ENCODE measurements around the gene PRPF4. TPM values are rescaled to one million over a fixed set of nuclear protein-coding genes. Genes with fewer than 3 reads are reported as not detected.

PRPF4 gene
- polyA plus RNA-seq, 2 donors, result 5.1 to 11.3 TPM

DNA sequence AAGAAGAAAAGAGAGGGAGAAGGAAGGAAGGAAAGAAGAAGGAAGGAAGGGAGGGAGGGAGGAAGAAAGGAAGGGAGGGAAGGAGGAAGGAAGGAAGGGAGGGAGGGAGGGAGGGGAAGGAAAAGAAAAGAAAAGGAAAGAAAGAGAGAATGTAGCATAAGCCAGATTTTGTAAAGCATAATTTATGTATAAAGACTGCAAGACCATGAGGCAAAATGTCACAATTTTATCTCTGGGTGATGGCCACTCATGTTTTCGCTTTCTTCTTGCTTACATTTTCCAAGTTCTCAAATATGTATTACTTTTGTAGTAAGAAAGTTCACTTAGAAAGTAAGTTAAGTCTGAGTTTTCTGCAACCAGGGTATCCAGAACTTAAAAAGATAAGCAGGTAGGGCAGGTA lies 31.1 kb downstream of the PRPF4 start:
- H3K9me3 ChIP-seq (ENCODE audit: control insufficient read depth in 2 of 2, insufficient read depth in 1 of 2, low read depth in 1 of 2, low read length in 1 of 2), result no peaks in the 10 kb centered on the region
- no peak overlapping the region for H3K4me3 ChIP-seq (ENCODE audit: low read depth in 1 of 2, low read length in 2 of 2)
- H3K27me3 ChIP-seq (ENCODE audit: control insufficient read depth in 1 of 2, insufficient read depth in 2 of 2, low read length in 2 of 2), result no peaks in the 10 kb centered on the region
- 90% methylated on average over 1 of the region's 1 CpG for WGBS, 2 donors
- peaks cover 0 to 3% of the 10 kb centered on the region in 2 donors for H3K4me1 ChIP-seq (ENCODE audit: control insufficient read depth in 2 of 2, insufficient read depth in 2 of 2, low read length in 1 of 2)
- no peaks in the 10 kb centered on the region for H3K36me3 ChIP-seq (ENCODE audit: control insufficient read depth in 2 of 2, insufficient read depth in 2 of 2, low read length in 1 of 2)
- no peak overlapping the region for H3K27ac ChIP-seq (ENCODE audit: low read depth in 2 of 2, low read length in 1 of 2)

DNA sequence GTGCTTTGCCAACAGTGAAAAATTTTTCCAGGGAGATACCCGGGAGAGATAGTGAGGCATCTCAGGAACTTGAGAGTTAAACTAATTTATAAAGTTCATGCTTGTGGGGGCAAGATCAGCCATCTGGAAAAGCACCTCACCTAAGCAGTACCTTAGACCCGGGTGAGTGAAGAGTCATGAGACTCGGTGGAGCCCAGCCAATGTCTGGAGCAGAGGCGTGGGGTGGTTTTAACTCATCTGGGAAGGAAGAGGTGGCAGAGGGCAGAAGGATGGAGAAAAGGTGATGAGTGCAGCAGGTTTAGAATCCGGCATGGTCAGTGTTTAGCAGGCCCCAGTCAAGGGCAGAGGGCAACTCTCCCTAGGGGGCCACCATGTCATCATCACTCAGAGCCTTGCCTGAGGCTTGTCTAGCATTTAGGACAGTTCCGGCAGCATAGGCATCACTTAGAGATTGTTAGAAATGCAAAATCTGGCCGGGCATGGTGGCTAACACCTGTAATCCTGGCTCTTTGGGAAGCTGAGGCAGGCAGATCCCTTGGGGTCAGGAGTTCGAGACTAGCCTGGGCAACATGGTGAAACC lies 32.0 kb downstream of the PRPF4 start:
- no peaks in the 10 kb centered on the region for H3K27me3 ChIP-seq (ENCODE audit: control insufficient read depth in 1 of 2, insufficient read depth in 2 of 2, low read length in 2 of 2)
- no peaks in the 10 kb centered on the region for H3K9me3 ChIP-seq (ENCODE audit: control insufficient read depth in 2 of 2, insufficient read depth in 1 of 2, low read depth in 1 of 2, low read length in 1 of 2)
- no peak overlapping the region for H3K4me3 ChIP-seq (ENCODE audit: low read depth in 1 of 2, low read length in 2 of 2)
- WGBS, 2 donors, result 65 to 70% methylated on average over 8 of the region's 8 CpGs
- no peak overlapping the region for H3K27ac ChIP-seq (ENCODE audit: low read depth in 2 of 2, low read length in 1 of 2)
- H3K4me1 ChIP-seq (ENCODE audit: control insufficient read depth in 2 of 2, insufficient read depth in 2 of 2, low read length in 1 of 2), result peaks cover 0 to 3% of the 10 kb centered on the region in 2 donors
- no peaks in the 10 kb centered on the region for H3K36me3 ChIP-seq (ENCODE audit: control insufficient read depth in 2 of 2, insufficient read depth in 2 of 2, low read length in 1 of 2)

DNA sequence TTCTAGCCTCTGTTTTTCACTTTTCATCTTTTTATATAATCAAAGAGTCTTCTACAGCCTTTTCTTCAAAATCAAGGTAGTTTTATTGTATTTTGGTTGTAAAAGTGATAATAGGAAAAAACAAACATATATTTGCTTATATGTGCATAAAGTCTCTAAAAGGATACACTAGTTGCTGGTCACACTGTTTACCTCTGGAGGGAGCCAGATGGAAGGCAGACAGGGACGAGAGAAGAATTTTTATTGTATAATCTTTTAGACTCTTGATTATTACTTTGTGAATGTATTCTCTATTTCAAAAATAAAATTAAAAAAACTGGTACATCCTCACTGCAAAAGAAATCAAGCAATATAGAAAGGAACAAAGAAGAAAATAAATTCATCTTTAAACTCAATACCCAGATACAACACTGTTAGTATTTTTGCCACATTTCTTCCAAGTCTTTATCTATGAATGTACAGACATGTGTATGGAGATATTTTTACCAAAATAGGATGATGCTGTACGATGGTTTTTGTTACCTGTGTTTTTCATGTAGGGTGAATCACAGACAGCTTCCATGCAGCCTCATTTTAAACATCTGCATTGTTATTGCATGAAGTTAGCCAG lies 33.9 kb downstream of the PRPF4 start:
- Histone ChIP-seq H3K27me3 (ENCODE audit: control insufficient read depth in 1 of 2, insufficient read depth in 2 of 2, low read length in 2 of 2) (no peaks in the 10 kb centered on the region), H3K9me3 (ENCODE audit: control insufficient read depth in 2 of 2, insufficient read depth in 1 of 2, low read depth in 1 of 2, low read length in 1 of 2) (no peaks in the 10 kb centered on the region), H3K27ac (ENCODE audit: low read depth in 2 of 2, low read length in 1 of 2) (no peak overlapping the region), H3K4me1 (ENCODE audit: control insufficient read depth in 2 of 2, insufficient read depth in 2 of 2, low read length in 1 of 2) (no peaks in the 10 kb centered on the region), H3K4me3 (ENCODE audit: low read depth in 1 of 2, low read length in 2 of 2) (no peak overlapping the region), H3K36me3 (ENCODE audit: control insufficient read depth in 2 of 2, insufficient read depth in 2 of 2, low read length in 1 of 2) (no peaks in the 10 kb centered on the region)
- 7 to 11% methylated on average over 2 of the region's 2 CpGs for WGBS, 2 donors

DNA sequence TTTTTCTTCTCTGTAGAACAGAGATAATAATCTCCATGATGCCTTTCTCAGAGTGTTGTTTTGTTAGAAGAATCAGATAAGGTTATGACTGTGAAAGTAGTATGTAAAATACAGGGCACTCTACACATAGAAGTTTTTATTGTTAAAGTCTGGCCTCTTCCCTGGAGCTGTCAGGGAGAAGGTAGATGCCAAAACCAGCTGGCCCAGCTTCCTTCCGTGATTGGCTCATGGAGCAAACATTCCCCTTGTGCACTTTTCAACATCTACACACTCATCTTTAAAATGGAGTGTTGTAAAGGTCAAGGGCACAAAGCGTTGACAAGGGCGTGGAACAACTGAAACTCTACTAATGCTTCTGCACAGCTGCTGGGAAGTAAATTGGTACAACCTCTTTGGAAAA lies 35.1 kb downstream of the PRPF4 start:
- H3K9me3 ChIP-seq (ENCODE audit: control insufficient read depth in 2 of 2, insufficient read depth in 1 of 2, low read depth in 1 of 2, low read length in 1 of 2), result no peaks in the 10 kb centered on the region
- 51 to 59% methylated on average over 3 of the region's 3 CpGs for whole genome bisulfite sequencing, 2 donors

DNA sequence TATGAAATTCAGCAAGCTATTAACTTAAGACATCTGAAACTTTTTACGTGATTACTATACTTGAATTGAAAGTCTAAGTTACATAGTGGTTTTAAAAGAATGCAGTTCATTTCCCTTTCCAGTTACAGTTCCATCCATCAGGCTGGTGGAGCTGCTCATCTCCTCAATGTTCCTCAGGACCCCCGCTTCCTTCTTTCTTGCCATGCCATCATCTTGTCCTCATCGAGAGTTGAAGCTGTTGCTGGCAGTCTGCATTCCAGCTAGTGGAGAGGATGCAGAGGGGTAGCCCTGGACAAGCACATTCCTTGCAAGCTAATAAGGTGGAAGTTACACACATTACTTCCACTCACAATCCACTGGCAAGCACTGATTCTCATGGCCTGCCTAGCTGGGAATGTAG lies 36.5 kb downstream of the PRPF4 start:
- no peak overlapping the region for H3K27ac ChIP-seq (ENCODE audit: low read depth in 2 of 2, low read length in 1 of 2)
- H3K27me3 ChIP-seq (ENCODE audit: control insufficient read depth in 1 of 2, insufficient read depth in 2 of 2, low read length in 2 of 2), result no peaks in the 10 kb centered on the region
- H3K36me3 ChIP-seq (ENCODE audit: control insufficient read depth in 2 of 2, insufficient read depth in 2 of 2, low read length in 1 of 2), result no peaks in the 10 kb centered on the region
- H3K4me3 ChIP-seq (ENCODE audit: low read depth in 1 of 2, low read length in 2 of 2), result no peak overlapping the region
- no peaks in the 10 kb centered on the region for H3K4me1 ChIP-seq (ENCODE audit: control insufficient read depth in 2 of 2, insufficient read depth in 2 of 2, low read length in 1 of 2)
- 86% methylated on average over 3 of the region's 3 CpGs for WGBS, 2 donors
- H3K9me3 ChIP-seq (ENCODE audit: control insufficient read depth in 2 of 2, insufficient read depth in 1 of 2, low read depth in 1 of 2, low read length in 1 of 2), result no peaks in the 10 kb centered on the region

More for the DNA sequence above, 35.1 kb downstream of the PRPF4 start:
- H3K27me3 ChIP-seq (ENCODE audit: control insufficient read depth in 1 of 2, insufficient read depth in 2 of 2, low read length in 2 of 2), result no peaks in the 10 kb centered on the region
- H3K36me3 ChIP-seq (ENCODE audit: control insufficient read depth in 2 of 2, insufficient read depth in 2 of 2, low read length in 1 of 2), result no peaks in the 10 kb centered on the region
- H3K4me1 ChIP-seq (ENCODE audit: control insufficient read depth in 2 of 2, insufficient read depth in 2 of 2, low read length in 1 of 2), result no peaks in the 10 kb centered on the region
- no peak overlapping the region for H3K4me3 ChIP-seq (ENCODE audit: low read depth in 1 of 2, low read length in 2 of 2)
- no peak overlapping the region for H3K27ac ChIP-seq (ENCODE audit: low read depth in 2 of 2, low read length in 1 of 2)

DNA sequence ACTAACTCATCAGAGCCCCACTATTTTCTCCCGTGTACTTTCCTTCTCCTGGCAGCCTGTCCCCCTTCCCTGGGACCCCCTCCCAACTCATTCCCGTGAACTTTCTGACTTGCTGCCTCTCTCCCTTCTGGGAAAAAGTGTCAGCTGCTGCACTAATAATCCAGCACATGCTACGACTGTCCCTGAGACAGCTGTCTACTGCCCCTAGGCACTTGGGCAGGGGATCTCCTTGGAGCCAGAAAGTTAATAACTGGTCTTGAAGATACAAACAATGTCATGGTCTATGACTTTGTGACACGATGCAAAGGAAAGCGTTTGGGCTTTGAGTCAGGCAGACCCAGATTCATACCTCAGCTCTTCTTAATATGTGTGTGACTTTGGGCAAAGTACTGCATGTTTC lies 37.8 kb downstream of the PRPF4 start:
- H3K36me3 ChIP-seq (ENCODE audit: control insufficient read depth in 2 of 2, insufficient read depth in 2 of 2, low read length in 1 of 2), result no peaks in the 10 kb centered on the region
- H3K27me3 ChIP-seq (ENCODE audit: control insufficient read depth in 1 of 2, insufficient read depth in 2 of 2, low read length in 2 of 2), result no peaks in the 10 kb centered on the region
- no peaks in the 10 kb centered on the region for H3K4me1 ChIP-seq (ENCODE audit: control insufficient read depth in 2 of 2, insufficient read depth in 2 of 2, low read length in 1 of 2)
- H3K9me3 ChIP-seq (ENCODE audit: control insufficient read depth in 2 of 2, insufficient read depth in 1 of 2, low read depth in 1 of 2, low read length in 1 of 2), result no peaks in the 10 kb centered on the region
- H3K4me3 ChIP-seq (ENCODE audit: low read depth in 1 of 2, low read length in 2 of 2), result no peak overlapping the region
- 65 to 66% methylated on average over 5 of the region's 5 CpGs for WGBS, 2 donors
- H3K27ac ChIP-seq (ENCODE audit: low read depth in 2 of 2, low read length in 1 of 2), result no peak overlapping the region

DNA sequence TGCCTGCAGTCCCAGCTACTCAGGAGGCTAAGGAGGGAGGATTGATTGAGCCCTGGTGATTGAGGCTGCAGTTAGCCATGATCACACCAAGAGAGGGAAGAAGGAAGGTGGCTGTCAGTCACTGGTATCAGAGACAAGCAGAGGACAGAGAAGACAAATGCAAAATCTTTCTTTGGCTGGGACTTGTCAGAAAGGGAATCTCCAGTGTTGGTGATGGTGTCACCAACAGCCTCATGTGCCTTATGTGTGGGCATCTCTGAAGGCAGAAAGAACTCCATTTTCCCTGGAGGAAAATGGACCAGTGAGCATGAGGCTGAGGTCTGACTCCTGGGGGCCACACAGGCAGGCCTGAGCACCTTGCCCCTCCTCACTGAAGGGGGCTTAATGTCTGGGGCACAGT lies 39.8 kb downstream of the PRPF4 start:
- no peaks in the 10 kb centered on the region for H3K27me3 ChIP-seq (ENCODE audit: control insufficient read depth in 1 of 2, insufficient read depth in 2 of 2, low read length in 2 of 2)
- peaks cover 0 to 2% of the 10 kb centered on the region in 2 donors for H3K36me3 ChIP-seq (ENCODE audit: control insufficient read depth in 2 of 2, insufficient read depth in 2 of 2, low read length in 1 of 2)
- no peak overlapping the region for H3K4me3 ChIP-seq (ENCODE audit: low read depth in 1 of 2, low read length in 2 of 2)
- H3K9me3 ChIP-seq (ENCODE audit: control insufficient read depth in 2 of 2, insufficient read depth in 1 of 2, low read depth in 1 of 2, low read length in 1 of 2), result no peaks in the 10 kb centered on the region
- H3K4me1 ChIP-seq (ENCODE audit: control insufficient read depth in 2 of 2, insufficient read depth in 2 of 2, low read length in 1 of 2), result no peaks in the 10 kb centered on the region
- H3K27ac ChIP-seq (ENCODE audit: low read depth in 2 of 2, low read length in 1 of 2), result no peak overlapping the region

DNA sequence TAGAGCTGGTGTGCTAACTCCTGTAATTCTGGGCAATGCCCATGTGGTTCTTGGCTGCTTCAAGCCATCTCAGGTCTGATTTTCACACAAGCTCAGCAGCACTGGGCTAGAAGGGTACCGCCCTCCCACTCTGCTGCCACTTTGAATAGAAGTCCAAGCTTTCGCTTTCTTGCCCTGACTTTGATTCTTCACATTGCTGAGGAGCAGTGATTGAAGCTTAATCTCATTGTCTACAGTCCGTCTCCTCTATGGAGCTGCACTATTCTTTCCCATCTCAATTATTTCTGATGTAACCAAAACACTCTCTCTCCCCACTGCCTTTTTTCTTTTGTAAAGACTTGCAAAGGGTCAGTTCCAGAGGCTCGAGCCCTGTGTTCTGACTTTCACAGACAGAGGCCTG lies 40.6 kb downstream of the PRPF4 start:
- Histone ChIP-seq H3K27ac (ENCODE audit: low read depth in 2 of 2, low read length in 1 of 2) (no peak overlapping the region), H3K4me3 (ENCODE audit: low read depth in 1 of 2, low read length in 2 of 2) (no peak overlapping the region), H3K4me1 (ENCODE audit: control insufficient read depth in 2 of 2, insufficient read depth in 2 of 2, low read length in 1 of 2) (no peaks in the 10 kb centered on the region), H3K9me3 (ENCODE audit: control insufficient read depth in 2 of 2, insufficient read depth in 1 of 2, low read depth in 1 of 2, low read length in 1 of 2) (no peaks in the 10 kb centered on the region), H3K27me3 (ENCODE audit: control insufficient read depth in 1 of 2, insufficient read depth in 2 of 2, low read length in 2 of 2) (no peaks in the 10 kb centered on the region), H3K36me3 (ENCODE audit: control insufficient read depth in 2 of 2, insufficient read depth in 2 of 2, low read length in 1 of 2) (peaks cover under 1 to 3% of the 10 kb centered on the region in 2 donors)
- 90 to 92% methylated on average over 4 of the region's 4 CpGs for WGBS, 2 donors

DNA sequence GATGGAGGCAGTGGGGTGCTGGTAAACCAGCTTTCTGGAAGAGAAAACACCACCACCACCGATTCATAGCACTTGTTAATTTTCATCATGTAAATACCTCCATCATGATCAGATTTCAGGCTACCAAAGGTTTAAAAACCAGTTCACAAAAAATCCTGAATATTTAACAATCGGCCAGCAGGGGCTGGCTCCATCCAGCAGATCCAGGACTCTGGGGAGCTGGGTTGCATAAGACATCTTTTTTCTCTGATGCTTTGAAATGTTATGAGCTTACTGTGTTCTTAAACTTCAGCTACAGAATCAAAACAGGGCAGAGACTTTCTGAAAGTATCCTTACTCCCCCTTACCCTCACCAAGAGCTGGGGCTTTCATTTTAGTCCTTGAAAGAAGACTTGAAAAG lies 42.3 kb downstream of the PRPF4 start:
- no peaks in the 10 kb centered on the region for H3K9me3 ChIP-seq (ENCODE audit: control insufficient read depth in 2 of 2, insufficient read depth in 1 of 2, low read depth in 1 of 2, low read length in 1 of 2)
- WGBS, 2 donors, result 69 to 75% methylated on average over 2 of the region's 2 CpGs
- no peak overlapping the region for H3K4me3 ChIP-seq (ENCODE audit: low read depth in 1 of 2, low read length in 2 of 2)
- no peaks in the 10 kb centered on the region for H3K27me3 ChIP-seq (ENCODE audit: control insufficient read depth in 1 of 2, insufficient read depth in 2 of 2, low read length in 2 of 2)
- H3K36me3 ChIP-seq (ENCODE audit: control insufficient read depth in 2 of 2, insufficient read depth in 2 of 2, low read length in 1 of 2), result peaks cover 3% of the 10 kb centered on the region in 2 donors
- no peaks in the 10 kb centered on the region for H3K4me1 ChIP-seq (ENCODE audit: control insufficient read depth in 2 of 2, insufficient read depth in 2 of 2, low read length in 1 of 2)
- H3K27ac ChIP-seq (ENCODE audit: low read depth in 2 of 2, low read length in 1 of 2), result no peak overlapping the region

DNA sequence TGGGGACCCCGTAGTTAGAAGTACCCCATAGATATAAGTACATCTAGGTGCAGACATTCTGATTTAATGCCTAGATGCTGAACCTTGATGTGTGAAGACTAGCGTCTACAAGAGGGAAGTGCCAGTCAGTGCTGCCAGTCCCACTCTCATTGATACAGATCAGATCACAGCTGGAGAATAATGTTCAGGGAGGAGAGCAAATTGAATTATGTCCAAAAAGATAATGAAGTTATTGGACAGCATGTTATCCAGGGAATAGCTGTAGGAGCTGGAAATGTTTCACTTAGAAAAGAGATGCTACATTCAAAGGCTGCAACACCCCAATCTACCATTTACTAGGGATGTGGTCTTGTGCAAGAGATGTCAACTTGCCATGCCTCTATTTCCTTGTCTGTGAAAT lies 43.6 kb downstream of the PRPF4 start:
- 83 to 89% methylated on average over 2 of the region's 2 CpGs for WGBS, 2 donors
- H3K27ac ChIP-seq (ENCODE audit: low read depth in 2 of 2, low read length in 1 of 2), result no peak overlapping the region
- no peak overlapping the region for H3K4me3 ChIP-seq (ENCODE audit: low read depth in 1 of 2, low read length in 2 of 2)
- H3K27me3 ChIP-seq (ENCODE audit: control insufficient read depth in 1 of 2, insufficient read depth in 2 of 2, low read length in 2 of 2), result no peaks in the 10 kb centered on the region
- no peaks in the 10 kb centered on the region for H3K9me3 ChIP-seq (ENCODE audit: control insufficient read depth in 2 of 2, insufficient read depth in 1 of 2, low read depth in 1 of 2, low read length in 1 of 2)
- peaks cover 3% of the 10 kb centered on the region in 2 donors for H3K36me3 ChIP-seq (ENCODE audit: control insufficient read depth in 2 of 2, insufficient read depth in 2 of 2, low read length in 1 of 2)
- no peaks in the 10 kb centered on the region for H3K4me1 ChIP-seq (ENCODE audit: control insufficient read depth in 2 of 2, insufficient read depth in 2 of 2, low read length in 1 of 2)

Data from esophagus (tissue), 2 donors.